K562 (cell line): ENCODE measurements around the gene METRN.

Source experiments
- MYC ChIP-seq, 2 experiments: fragments of 250-450 bp in 1 of 2; sonication (Bioruptor Pico) in 1 of 2; IDR thresholded peaks; 2 replicates each; pipeline versions ENCODE4 v1.5.1 to v1.6.1; 2012 to 2021; ENCODE audit warnings: low read depth in 2 of 2, borderline replicate concordance in 1 of 2, improper control_type of control experiment in 1 of 2, low read length in 1 of 2, mild to moderate bottlenecking in 1 of 2, moderate library complexity in 1 of 2
- ZNF174 ChIP-seq: fragments of 250-450 bp; sonication (Bioruptor Pico); IDR thresholded peaks from 2 replicates; pipeline ENCODE4 v1.4.0; 2020; ENCODE audit warnings: mild to moderate bottlenecking
- TF ChIP-seq, protein P1 (sequence below): sonication (generic); formaldehyde crosslinking; IDR thresholded peaks from 2 replicates; pipeline ENCODE4 v1.8.0; 2023; ENCODE audit warnings: mild to moderate bottlenecking, missing genetic modification reagents

DNA sequence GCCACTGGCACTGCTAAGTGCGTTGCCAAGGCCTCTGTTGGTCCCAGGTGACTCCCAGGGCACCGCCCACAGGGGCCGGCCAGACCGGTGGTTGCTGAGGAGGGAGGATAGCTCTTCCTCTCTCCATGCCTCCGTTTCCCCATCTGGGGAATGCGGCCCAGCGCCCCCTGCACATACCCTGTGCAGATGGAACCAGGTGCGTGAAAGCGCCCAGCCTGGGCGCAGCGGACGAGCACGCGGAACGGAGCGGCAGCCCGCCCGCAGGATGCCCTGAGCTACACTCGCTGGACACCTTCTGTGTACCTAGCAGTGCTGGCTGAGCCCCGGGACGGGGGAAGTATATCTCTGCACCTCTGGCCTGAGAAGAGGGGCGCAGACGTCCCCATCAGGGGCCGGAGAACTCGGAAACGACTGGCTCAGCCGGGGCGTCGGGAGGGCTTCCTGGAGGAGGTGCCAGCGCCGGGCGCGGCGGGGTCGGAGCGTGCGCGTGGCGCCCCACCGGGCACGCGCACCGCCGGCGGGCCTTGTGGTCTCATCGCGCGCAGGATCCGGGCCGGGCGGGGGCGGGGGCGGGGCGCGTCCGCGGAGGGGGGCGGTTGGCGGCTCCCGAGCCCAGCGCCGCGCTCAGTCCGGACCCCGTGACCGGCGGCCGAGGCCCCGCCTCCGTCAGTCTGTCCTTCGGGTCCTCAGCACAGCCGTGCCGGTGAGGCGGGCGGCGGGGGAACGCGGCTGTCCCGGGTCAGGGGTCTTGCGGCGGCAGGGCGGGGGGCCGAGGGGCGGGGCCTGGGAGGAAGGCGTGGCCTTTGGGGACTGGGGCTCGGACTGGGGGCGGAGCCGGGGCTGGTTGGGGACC lies 11.7 kb downstream of the METRN start, which contains the start of the genes CCDC78 and HAGHL:
- TF ChIP-seq, protein P1, sequence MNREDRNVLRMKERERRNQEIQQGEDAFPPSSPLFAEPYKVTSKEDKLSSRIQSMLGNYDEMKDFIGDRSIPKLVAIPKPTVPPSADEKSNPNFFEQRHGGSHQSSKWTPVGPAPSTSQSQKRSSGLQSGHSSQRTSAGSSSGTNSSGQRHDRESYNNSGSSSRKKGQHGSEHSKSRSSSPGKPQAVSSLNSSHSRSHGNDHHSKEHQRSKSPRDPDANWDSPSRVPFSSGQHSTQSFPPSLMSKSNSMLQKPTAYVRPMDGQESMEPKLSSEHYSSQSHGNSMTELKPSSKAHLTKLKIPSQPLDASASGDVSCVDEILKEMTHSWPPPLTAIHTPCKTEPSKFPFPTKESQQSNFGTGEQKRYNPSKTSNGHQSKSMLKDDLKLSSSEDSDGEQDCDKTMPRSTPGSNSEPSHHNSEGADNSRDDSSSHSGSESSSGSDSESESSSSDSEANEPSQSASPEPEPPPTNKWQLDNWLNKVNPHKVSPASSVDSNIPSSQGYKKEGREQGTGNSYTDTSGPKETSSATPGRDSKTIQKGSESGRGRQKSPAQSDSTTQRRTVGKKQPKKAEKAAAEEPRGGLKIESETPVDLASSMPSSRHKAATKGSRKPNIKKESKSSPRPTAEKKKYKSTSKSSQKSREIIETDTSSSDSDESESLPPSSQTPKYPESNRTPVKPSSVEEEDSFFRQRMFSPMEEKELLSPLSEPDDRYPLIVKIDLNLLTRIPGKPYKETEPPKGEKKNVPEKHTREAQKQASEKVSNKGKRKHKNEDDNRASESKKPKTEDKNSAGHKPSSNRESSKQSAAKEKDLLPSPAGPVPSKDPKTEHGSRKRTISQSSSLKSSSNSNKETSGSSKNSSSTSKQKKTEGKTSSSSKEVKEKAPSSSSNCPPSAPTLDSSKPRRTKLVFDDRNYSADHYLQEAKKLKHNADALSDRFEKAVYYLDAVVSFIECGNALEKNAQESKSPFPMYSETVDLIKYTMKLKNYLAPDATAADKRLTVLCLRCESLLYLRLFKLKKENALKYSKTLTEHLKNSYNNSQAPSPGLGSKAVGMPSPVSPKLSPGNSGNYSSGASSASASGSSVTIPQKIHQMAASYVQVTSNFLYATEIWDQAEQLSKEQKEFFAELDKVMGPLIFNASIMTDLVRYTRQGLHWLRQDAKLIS, result no peak
- TF ChIP-seq MYC (IDR thresholded peaks at IDR 0.05; ENCODE audit: low read depth, low read length) (peak; percentile 58; the same call in 1 of the 2 replicates), MYC (CRISPR knock-in tag; IDR thresholded peaks at IDR 0.05; ENCODE audit: borderline replicate concordance, low read depth) (no peak), ZNF174 (CRISPR knock-in tag) (no peak)
